PC-3 (cell line): ENCODE results near the gene ECD.

Experiments
- EZH2phosphoT487 ChIP-seq: fragments of 300-600 bp; sonication (generic); IDR thresholded peaks from 2 replicates; pipeline ENCODE4 v1.6.1; 2018; ENCODE audit warnings: mild to moderate bottlenecking, antibody characterized with exemption, low read length, borderline replicate concordance
- TF ChIP-seq, protein P1 (sequence below): fragments of 300-600 bp; sonication (generic); conservative IDR thresholded peaks from 2 replicates; pipeline ENCODE4 v1.5.1; 2017; ENCODE audit warnings: antibody characterized with exemption, low read depth, mild to moderate bottlenecking, low read length

DNA sequence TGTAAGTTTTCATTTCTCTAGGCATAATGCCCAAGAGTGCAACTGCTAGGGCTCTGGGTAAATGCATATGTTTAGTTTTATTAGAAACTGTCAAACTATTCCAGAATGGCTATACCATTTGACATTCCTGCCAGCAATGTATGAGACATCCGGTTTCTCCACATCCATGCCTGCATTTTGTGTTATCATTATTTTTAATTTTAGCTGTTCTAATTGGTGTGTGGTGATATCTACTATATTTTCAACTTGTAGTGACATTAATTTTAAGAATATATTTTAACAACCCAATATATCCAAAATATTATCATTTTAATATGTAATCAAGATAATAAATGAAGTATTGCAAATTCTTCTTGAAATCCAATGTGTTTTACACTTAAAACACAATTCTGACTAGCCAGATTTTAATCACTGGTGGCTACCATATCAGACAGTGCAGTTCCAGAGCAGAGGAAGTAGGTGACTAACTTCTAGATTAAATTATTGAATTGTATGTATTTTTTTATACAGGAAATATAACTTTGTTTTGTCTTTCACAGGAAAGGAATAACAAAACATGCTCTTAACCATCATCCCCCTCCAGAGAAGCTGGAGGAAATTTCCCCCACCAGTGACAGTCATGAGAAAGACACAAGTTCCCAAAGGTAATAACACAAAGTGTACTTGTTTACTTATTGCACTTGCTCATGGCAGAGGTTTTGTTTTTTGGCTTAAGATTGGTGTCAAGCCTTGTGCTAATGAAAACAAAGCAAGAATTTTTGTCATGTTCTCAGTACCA, 6.5 kb upstream of the ECD start:
- no peak for TF ChIP-seq EZH2phosphoT487
- TF ChIP-seq, protein P1, sequence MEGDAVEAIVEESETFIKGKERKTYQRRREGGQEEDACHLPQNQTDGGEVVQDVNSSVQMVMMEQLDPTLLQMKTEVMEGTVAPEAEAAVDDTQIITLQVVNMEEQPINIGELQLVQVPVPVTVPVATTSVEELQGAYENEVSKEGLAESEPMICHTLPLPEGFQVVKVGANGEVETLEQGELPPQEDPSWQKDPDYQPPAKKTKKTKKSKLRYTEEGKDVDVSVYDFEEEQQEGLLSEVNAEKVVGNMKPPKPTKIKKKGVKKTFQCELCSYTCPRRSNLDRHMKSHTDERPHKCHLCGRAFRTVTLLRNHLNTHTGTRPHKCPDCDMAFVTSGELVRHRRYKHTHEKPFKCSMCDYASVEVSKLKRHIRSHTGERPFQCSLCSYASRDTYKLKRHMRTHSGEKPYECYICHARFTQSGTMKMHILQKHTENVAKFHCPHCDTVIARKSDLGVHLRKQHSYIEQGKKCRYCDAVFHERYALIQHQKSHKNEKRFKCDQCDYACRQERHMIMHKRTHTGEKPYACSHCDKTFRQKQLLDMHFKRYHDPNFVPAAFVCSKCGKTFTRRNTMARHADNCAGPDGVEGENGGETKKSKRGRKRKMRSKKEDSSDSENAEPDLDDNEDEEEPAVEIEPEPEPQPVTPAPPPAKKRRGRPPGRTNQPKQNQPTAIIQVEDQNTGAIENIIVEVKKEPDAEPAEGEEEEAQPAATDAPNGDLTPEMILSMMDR, result no peak
